Tibial artery (tissue), 4 donors: ENCODE data around the gene MPC1.
A peak's percentile ranks its signal among the peaks of the same experiment; 100 is the strongest.
"Not testable (repeated sequence)": the region's sequence is repeated elsewhere in the genome, so short reads cannot be mapped to it uniquely, and the experiment has no call there.

Experiments used
- DNase-seq, 2 donors: peaks; one replicate each; pipeline ENCODE4 v3.0.0-alpha.2; 2019
- H3K27ac ChIP-seq, 2 donors: fragments of 200-600 bp; sonication (generic) in 1 of 2; 1 replicate in 1 of 2; 2 replicates in 1 of 2; pipeline ENCODE4 v1.5.1; 2018 to 2019; ENCODE audit warnings: mild to moderate bottlenecking in 1 of 2
- H3K27me3 ChIP-seq, 2 donors: fragments of 200-600 bp; sonication (generic) in 1 of 2; one replicate each; pipeline versions ENCODE4 v1.5.1 to v1.6.0; 2016 to 2019
- H3K36me3 ChIP-seq, 3 donors: fragments of 200-600 bp; sonication (generic) in 2 of 3; one replicate each; pipeline ENCODE4 v1.5.1; 2016 to 2019; ENCODE audit warnings: mild to moderate bottlenecking in 2 of 3
- H3K4me1 ChIP-seq, 4 donors: fragments of 200-600 bp; sonication (generic) in 2 of 4; 1 replicate in 3 of 4; 2 replicates in 1 of 4; pipeline ENCODE4 v1.5.1; 2016 to 2019
- H3K4me3 ChIP-seq, 2 donors: fragments of 200-600 bp; sonication (generic) in 1 of 2; 1 replicate in 1 of 2; 2 replicates in 1 of 2; pipeline ENCODE4 v1.5.1; 2018 to 2019; ENCODE audit warnings: mild to moderate bottlenecking in 2 of 2
- H3K9me3 ChIP-seq, 3 donors: fragments of 200-600 bp; sonication (generic) in 1 of 3; one replicate each; pipeline ENCODE4 v1.5.1; 2016 to 2019
- intact Hi-C: fragments of 100-400 bp; cut with DNase I; formaldehyde crosslinking; loops from one replicate; pipeline ENCODE4 v1.15.0; 2023; ENCODE audit warnings: low total_unique reads
- TF ChIP-seq, protein P1 (sequence below), 2 experiments: fragments of 200-600 bp in 1 of 2; fragments of 450-650 bp in 1 of 2; IDR thresholded peaks; one replicate each; pipeline ENCODE4 v1.5.1; 2017 to 2019; ENCODE audit warnings: antibody characterized with exemption in 2 of 2, mild to moderate bottlenecking in 1 of 2, moderate library complexity in 1 of 2

Gene MPC1

GRCh38 chr6:166346449-166346848, 36.3 kb downstream of the MPC1 start:
- Histone ChIP-seq H3K27ac (no peak overlapping the region), H3K4me3 (no peak overlapping the region), H3K36me3 (no peaks in the 10 kb centered on the region), H3K27me3 (no peaks in the 10 kb centered on the region), H3K4me1 (peaks cover 0 to 12% (median 1%) of the 10 kb centered on the region in 4 donors), H3K9me3 (no peaks in the 10 kb centered on the region)
- TF ChIP-seq, protein P1, sequence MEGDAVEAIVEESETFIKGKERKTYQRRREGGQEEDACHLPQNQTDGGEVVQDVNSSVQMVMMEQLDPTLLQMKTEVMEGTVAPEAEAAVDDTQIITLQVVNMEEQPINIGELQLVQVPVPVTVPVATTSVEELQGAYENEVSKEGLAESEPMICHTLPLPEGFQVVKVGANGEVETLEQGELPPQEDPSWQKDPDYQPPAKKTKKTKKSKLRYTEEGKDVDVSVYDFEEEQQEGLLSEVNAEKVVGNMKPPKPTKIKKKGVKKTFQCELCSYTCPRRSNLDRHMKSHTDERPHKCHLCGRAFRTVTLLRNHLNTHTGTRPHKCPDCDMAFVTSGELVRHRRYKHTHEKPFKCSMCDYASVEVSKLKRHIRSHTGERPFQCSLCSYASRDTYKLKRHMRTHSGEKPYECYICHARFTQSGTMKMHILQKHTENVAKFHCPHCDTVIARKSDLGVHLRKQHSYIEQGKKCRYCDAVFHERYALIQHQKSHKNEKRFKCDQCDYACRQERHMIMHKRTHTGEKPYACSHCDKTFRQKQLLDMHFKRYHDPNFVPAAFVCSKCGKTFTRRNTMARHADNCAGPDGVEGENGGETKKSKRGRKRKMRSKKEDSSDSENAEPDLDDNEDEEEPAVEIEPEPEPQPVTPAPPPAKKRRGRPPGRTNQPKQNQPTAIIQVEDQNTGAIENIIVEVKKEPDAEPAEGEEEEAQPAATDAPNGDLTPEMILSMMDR (IDR thresholded peaks at IDR 0.05): no peak
- no peak for DNase-seq
- intact Hi-C loops: no loop called here

GRCh38 chr6:166345672-166346071, 37.1 kb downstream of the MPC1 start:
- H3K4me3 ChIP-seq, intact Hi-C loops, H3K36me3 ChIP-seq, H3K9me3 ChIP-seq, H3K27me3 ChIP-seq, DNase-seq, H3K27ac ChIP-seq: not testable (repeated sequence)
- peaks cover 0 to 20% (median 5%) of the 10 kb centered on the region in 4 donors for H3K4me1 ChIP-seq

GRCh38 chr6:166344921-166345320, 37.8 kb downstream of the MPC1 start:
- not testable (repeated sequence) for H3K9me3 ChIP-seq, H3K4me3 ChIP-seq, H3K36me3 ChIP-seq, H3K27ac ChIP-seq, DNase-seq, H3K27me3 ChIP-seq
- intact Hi-C loops: loop anchor here (5.0 kb wide), 1 partner anchor 37 kb away; the partner anchor contains the start of gene MPC1
- peaks cover 0 to 27% (median 12%) of the 10 kb centered on the region in 4 donors for H3K4me1 ChIP-seq

DNA sequence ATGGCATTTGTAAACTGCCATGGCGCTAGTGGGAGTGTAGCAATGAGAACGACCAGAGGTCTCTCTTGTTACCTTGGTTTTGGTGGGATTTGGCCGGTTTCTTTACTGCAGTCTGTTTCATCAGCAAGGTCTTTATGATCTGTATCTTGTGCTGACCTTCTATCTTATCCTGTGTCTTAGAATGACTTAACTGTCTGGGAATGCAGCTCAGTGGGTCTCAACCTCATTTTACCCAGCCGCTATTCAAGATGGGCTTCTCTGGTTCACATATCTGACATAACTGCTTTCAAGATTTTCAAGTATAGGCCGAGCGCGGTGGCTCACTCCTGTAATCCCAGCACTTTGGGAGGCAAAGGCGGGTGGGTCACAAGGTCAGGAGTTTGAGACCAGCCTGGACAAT, 38.5 kb downstream of the MPC1 start:
- Histone ChIP-seq H3K4me3 (no peak overlapping the region), H3K27ac (no peak overlapping the region), H3K9me3 (no peaks in the 10 kb centered on the region), H3K27me3 (no peaks in the 10 kb centered on the region), H3K36me3 (no peaks in the 10 kb centered on the region), H3K4me1 (peaks cover 0 to 34% (median 16%) of the 10 kb centered on the region in 4 donors)
- intact Hi-C loops: loop anchor here (5.0 kb wide), 1 partner anchor 38 kb away; the partner anchor contains the start of gene MPC1
- TF ChIP-seq, protein P1 (IDR thresholded peaks at IDR 0.05): no peak
- no peak for DNase-seq

- TF ChIP-seq, protein P1 (IDR thresholded peaks at IDR 0.05): no peak
- DNase-seq: no peak
- intact Hi-C loops: loop anchor here (5.0 kb wide), 1 partner anchor 39 kb away; the partner anchor contains the start of gene MPC1
- Histone ChIP-seq H3K4me3 (peak overlapping the region; percentile 63 to 75), H3K9me3 (no peaks in the 10 kb centered on the region), H3K27me3 (no peaks in the 10 kb centered on the region), H3K4me1 (peaks cover 0 to 45% (median 21%) of the 10 kb centered on the region in 4 donors), H3K27ac (peak overlapping the region; percentile 83 to 87), H3K36me3 (no peaks in the 10 kb centered on the region)
These were observed 39.6 kb downstream of the MPC1 start for GRCh38 chr6:166343150-166343487.

- TF ChIP-seq, protein P1 (IDR thresholded peaks at IDR 0.05): no peak
- Histone ChIP-seq H3K36me3 (peaks cover 0 to 4% (median 0%) of the 10 kb centered on the region in 3 donors), H3K4me3 (peak within 1 kb of the TSS; percentile 63 to 75), H3K9me3 (no peaks in the 10 kb centered on the region), H3K27me3 (no peaks in the 10 kb centered on the region), H3K4me1 (peaks cover 0 to 46% (median 23%) of the 10 kb centered on the region in 4 donors), H3K27ac (peak within 1 kb of the TSS; percentile 83 to 87)
- DNase-seq: peak; percentile 83 to 90
- intact Hi-C loops: loop anchor here (5.0 kb wide), 1 partner anchor 40 kb away; the partner anchor contains the start of gene MPC1
These were observed 40.2 kb downstream of the MPC1 start, which contains the start of gene SFT2D1 for GRCh38 chr6:166342349-166343149. Gene SFT2D1 (minus strand): TSS chr6:166342545. CDS start chr6:166342481, 64 bp downstream.
